GM23338 (cell line): ENCODE results near the gene STK33.

ENCODE experiments used
- CTCF ChIP-seq, 2 experiments: fragments of 200-600 bp in 1 of 2; sonication (generic) in 1 of 2; conservative IDR thresholded peaks; 2 replicates each; pipeline versions ENCODE4 v1.5.1 to v1.6.1; 2016 to 2017; ENCODE audit warnings: antibody characterized with exemption in 2 of 2, low read depth in 2 of 2, mild to moderate bottlenecking in 2 of 2, moderate library complexity in 1 of 2
- JUNB ChIP-seq: IDR thresholded peaks from one replicate; pipeline ENCODE4 v1.6.1; 2016; ENCODE audit warnings: antibody characterized with exemption; ENCODE audit not compliant: unreplicated experiment
- POLR2AphosphoS5 ChIP-seq: IDR thresholded peaks from 2 replicates; pipeline ENCODE4 v1.6.1; 2016; ENCODE audit warnings: antibody characterized with exemption, low read depth

- TF ChIP-seq CTCF (conservative IDR thresholded peaks at IDR 0.05; ENCODE audit: low read depth in 2 of 2) (no peak), JUNB (no peak), POLR2AphosphoS5 (no peak)
Measured at GRCh38 chr11:8390851-8391612, 203.0 kb downstream of the STK33 start.
